AG10803 (cell line): Measurements from ENCODE around the gene SH3GL2.

ENCODE experiments used
- DNase-seq: peaks from one replicate; pipeline ENCODE4 v3.0.0; 2010; ENCODE audit warnings: low read depth
- H3K4me3 ChIP-seq: 2 replicates; pipeline ENCODE4 v1.5.1; 2011; ENCODE audit warnings: mild to moderate bottlenecking, low read length, control low read depth
- CTCF ChIP-seq: conservative IDR thresholded peaks from 2 replicates; pipeline ENCODE4 v1.5.1; 2011; ENCODE audit warnings: mild to moderate bottlenecking, low read length, control low read depth, inconsistent platforms

Gene SH3GL2

GRCh38 chr9:17825265-17825659 is 246.4 kb downstream of the SH3GL2 start:
- H3K4me3 ChIP-seq: no peak overlapping the region
- DNase-seq: no peak
- no peak for TF ChIP-seq CTCF

GRCh38 chr9:17829064-17829463 is 250.2 kb downstream of the SH3GL2 start:
- DNase-seq: no peak
- no peak overlapping the region for H3K4me3 ChIP-seq
- TF ChIP-seq CTCF: no peak

GRCh38 chr9:17829812-17830385 is 251.0 kb downstream of the SH3GL2 start:
- H3K4me3 ChIP-seq: no peak overlapping the region
- no peak for DNase-seq
- TF ChIP-seq CTCF: no peak

DNA sequence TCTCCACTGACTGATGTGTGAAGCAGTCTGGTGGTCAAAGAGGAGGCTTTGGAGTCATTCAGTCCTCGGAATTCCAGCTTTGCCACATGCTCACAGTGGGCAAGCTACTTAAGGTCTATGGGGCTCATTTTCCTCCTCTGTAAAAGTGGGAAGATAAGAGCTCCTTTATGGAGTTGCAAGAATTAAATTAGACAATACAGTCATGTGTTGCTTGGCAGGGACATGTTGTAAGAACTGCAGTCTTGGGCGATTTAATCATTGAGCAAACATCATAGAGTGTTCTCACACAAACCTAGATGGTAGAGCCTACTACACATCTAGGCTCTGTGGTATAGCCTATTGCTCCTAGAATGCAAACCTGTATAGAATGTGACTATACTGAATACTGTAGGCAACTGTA is 253.9 kb downstream of the SH3GL2 start:
- no peak overlapping the region for H3K4me3 ChIP-seq
- DNase-seq: no peak
- no peak for TF ChIP-seq CTCF

GRCh38 chr9:17833846-17834245 is 255.0 kb downstream of the SH3GL2 start:
- DNase-seq: no peak
- no peak for TF ChIP-seq CTCF
- no peak overlapping the region for H3K4me3 ChIP-seq

GRCh38 chr9:17837965-17838364 is 259.1 kb downstream of the SH3GL2 start:
- TF ChIP-seq CTCF: peak; percentile 21
- H3K4me3 ChIP-seq: no peak overlapping the region
- DNase-seq: no peak

GRCh38 chr9:17839776-17840175 is 260.9 kb downstream of the SH3GL2 start:
- H3K4me3 ChIP-seq: no peak overlapping the region
- no peak for DNase-seq

More at GRCh38 chr9:17839776-17840175, 260.9 kb downstream of the SH3GL2 start:
- TF ChIP-seq CTCF: no peak
